Renal cortical epithelial cell (primary cell): ENCODE data around the gene HS6ST1. TPM values are rescaled to one million over a fixed set of nuclear protein-coding genes. Genes with fewer than 3 reads are reported as not detected.

Experiments used
- DNase-seq: peaks from one replicate; pipeline ENCODE4 v3.0.0-alpha.2; 2011; ENCODE audit warnings: low read depth
- total RNA-seq: library from RNA; depleted of rRNA; stranded (reverse); fragments of >200 nt; gene quantifications from 2 replicates; pipeline ENCODE4 v1.2.3, GENCODE V29; 2014

HS6ST1 gene, protein sequence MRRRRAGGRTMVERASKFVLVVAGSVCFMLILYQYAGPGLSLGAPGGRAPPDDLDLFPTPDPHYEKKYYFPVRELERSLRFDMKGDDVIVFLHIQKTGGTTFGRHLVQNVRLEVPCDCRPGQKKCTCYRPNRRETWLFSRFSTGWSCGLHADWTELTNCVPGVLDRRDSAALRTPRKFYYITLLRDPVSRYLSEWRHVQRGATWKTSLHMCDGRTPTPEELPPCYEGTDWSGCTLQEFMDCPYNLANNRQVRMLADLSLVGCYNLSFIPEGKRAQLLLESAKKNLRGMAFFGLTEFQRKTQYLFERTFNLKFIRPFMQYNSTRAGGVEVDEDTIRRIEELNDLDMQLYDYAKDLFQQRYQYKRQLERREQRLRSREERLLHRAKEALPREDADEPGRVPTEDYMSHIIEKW
- 9.2 and 32.4 TPM in 2 replicates for total RNA-seq

DNA sequence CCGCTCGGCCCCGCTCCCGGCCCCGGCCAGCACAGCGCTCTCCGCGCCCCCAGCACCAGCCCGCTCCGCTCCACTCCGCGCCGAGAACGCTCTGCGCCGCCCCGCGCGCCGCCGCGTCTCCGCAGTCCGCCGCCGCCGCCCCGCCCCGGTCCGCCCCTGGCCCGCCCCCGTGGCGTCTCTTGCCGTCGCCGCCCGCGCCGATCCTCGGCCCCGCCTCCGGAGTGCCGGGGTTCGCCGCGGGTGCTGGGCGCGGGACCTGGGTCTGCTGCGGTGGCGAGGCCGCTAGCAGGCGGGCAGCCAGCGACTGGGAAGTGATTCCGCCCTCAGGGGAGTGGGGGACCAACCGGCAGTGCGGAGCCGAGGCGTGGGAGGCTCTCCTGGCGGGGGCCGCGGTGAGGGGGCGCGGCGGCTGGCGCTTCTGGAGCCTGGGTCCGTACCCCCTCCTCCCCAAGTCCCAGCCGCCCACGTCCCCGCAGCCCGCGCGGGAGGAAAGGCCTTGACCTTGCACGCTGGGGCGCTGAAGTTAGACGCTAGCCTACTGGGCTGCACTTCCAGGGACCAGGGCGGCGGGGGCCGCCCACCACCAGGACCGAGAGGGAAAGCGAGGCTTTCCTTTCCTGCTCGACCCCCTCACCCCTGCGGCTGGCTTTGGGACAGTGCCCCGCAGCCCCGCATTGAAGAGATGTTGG, at the start of gene HS6ST1:
Gene HS6ST1, minus strand, starts transcription at position 93 of the 689 bp plus-strand sequence. CDS start 305 bp downstream, outside the sequence.
- no peak for DNase-seq

DNA sequence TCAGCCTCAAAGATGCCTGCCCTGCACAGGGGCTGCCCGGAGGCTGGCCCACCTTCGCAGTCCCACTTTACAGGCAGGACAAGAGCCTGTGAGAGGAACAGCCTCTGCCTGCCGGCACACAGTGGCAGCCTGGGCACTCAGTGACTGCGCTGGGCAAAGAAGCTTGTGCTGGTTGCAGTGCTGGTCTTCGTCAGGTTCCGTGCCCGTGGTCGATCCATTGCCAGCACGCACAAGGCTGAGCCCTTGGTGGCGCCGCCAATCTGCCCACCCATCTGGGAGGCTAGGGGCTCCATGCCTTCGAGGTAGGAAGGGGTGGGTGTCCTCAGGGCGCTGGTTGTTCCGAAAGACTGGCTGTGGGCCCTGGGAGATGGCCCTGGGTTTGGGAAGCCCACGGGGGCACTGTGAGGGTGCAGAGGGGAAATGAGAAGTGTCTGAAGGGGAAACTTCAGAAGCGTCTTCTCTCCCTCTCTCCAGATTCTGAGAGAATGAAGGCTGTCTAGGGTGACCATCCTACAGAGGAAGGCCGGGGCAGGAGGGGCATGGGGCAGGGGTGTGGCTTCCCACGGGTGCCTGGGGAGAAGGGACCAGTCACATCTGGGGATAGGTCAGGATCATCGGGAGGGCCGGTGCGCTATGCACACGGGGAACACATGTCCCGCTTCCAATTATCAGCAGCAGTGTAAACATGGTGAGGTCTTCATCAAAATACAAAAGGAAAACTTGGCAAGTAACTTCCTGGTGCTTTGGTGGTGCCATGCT, 49.1 kb upstream of the HS6ST1 start:
- DNase-seq: no peak

DNA sequence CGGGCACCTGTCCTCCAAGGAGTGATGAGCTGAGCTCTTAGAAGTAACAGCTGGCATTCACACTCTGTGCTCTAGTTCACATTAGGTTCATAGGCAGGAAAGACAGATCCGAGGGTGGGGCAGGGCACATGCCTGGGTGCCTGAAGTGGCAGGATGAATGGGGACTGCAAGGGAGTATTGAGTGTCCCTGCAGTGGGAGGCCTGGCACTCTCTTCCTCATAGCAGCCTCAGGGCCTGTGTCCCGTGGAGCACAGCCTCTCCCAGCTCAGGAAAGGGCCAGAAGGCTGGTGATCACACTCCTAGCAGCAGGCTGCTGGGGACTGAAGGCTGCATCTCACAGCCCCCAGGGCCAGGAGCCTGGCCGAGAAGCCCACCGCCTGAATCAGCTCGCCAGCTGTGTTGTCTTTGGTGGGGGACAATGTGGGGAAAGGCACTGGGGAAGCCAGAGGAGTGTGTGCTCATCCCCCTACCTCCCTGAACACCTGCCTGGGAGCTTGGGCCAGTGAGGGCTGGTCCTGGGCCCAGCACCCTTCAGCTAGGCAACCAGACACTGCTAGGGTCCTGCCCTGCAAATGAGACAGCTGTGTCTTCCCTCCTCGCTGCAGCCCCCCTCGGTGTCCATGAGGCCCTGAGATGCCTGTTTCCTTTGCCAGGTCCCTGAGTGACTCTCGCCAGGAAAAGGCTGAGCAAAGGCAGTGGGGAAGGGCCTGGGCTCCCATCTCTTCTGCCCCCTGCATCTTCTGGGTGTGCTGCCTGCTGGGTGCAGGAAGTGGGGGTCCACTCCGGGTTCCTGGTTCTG, 48.2 kb upstream of the HS6ST1 start:
- DNase-seq: no peak

DNA sequence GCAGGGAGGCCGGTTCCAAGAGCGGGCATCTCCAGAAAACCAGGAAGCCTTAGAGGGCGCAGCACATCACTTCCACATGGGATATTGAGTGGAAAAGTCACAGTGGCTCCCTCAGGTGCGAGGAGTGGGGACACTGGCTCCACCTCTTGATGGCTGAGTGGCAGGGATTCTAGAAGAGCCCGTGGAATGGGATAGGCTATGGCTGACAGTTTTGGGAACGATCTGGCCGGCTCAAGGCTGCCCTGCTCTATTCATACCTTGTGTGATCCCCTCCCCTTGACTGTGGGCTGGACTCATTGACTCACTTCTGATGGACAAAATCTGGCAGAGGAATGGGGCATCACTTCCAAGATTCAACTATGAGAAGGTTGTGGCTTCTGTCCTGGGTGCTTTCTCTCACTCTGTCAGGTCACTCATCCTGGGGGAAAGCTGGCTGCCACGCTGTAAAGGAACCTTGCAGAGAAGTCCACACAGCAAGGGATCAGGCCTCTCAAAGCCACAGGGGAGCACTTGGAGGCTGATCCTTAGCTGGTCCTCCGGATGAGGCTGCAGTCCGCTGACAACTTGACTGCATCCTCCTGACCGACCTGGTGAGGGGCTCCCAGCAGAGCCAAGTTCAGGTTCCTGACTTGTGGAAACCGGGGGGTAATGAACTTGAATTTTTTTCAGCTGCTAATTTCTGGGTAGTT, 46.7 kb upstream of the HS6ST1 start:
- DNase-seq: no peak

DNA sequence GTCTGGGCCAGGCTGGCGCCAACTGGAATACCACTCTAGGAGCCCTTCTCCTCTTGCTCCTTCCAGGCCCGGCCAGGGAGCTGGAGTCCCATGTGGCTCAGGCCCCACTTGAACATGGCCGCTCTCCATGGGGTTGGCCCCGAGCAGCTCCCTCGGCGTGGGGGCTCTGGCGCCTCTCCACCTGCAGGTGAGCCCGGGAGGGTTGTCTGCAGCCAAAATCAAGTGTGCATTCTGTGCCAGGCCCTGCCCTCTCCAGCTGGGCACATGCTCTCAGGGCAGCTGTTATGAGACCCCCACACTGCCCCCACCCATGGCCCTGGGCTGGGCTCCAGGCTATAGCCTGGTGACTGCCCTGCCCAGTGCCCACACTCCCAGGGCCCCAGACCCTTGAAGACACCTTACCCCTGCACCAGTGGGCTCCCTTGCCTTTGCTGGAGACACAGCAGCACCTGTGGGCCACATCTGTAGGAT, 45.8 kb upstream of the HS6ST1 start:
- no peak for DNase-seq

DNA sequence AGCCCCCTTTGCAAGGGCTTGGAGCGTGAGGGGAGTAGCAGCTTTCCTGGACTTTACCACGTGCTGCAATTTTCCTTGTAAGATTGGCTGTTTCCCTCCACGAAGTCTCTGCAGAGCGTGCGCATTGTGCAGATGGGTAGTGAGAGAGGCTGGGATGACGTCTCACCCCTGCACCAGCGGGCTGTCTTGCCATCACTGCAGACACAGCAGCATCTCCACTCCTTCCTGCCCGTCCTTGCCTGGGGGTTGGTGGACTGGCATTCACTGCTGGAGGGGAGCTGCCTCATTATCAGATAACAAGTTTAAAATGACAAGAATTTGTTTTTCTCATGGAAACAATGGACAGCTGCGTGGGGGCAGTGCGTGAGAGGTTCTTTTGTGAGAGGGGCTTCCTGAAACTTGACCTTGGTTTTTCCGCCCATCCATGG, 45.3 kb upstream of the HS6ST1 start:
- DNase-seq: no peak

DNA sequence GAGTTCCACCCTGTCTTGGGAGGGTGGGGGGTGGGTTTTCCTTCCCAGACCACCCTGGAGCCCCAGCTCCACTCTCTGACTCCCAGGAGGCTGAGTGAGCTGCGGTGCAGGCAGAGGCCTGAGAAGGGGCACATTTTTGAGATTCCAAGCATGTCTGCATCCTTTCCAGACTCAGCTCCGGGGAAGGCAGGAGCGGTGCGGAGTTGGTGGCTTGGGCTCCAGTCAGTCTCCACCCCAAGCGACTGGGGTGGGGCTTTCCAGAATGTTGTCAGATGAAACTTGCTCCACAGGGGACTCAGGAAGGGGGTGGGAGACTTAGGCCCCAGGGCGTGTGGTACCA, 44.2 kb upstream of the HS6ST1 start:
- peak; percentile 72 for DNase-seq

DNA sequence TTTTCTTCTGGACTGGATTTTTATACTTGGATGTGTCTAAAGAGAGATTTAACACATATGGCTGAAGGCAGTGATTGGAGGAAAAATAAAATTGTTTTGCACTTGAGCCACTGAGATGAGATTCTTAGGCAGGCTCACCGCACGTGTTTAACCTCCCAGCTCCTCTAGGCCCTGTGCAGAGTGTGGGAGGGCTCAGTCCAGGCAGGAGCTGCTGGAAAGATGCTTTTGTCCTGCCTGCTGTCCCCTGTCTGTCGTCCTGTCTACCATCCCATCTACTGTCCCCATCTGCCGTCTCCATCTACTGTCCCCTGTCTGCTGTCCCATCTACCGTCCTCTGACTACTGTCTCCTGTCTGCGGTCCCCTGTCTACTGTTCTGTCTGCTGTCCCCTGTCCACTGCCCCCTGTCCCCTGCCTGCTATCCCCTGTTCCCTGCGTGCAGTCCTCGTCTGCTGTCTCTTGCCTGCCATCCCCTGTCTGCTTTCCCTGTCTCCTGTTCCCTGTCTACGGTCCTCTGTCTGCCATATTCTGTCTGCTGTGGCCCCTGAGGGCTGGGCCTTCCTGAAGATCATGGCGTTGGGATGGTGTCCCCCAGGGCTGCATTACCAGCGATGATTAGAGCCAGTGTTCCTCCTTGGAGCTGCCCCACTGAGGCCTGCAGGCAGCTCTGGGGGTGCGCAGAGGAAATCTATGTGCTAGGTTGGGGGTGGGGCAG, 43.7 kb upstream of the HS6ST1 start:
- DNase-seq: no peak

DNA sequence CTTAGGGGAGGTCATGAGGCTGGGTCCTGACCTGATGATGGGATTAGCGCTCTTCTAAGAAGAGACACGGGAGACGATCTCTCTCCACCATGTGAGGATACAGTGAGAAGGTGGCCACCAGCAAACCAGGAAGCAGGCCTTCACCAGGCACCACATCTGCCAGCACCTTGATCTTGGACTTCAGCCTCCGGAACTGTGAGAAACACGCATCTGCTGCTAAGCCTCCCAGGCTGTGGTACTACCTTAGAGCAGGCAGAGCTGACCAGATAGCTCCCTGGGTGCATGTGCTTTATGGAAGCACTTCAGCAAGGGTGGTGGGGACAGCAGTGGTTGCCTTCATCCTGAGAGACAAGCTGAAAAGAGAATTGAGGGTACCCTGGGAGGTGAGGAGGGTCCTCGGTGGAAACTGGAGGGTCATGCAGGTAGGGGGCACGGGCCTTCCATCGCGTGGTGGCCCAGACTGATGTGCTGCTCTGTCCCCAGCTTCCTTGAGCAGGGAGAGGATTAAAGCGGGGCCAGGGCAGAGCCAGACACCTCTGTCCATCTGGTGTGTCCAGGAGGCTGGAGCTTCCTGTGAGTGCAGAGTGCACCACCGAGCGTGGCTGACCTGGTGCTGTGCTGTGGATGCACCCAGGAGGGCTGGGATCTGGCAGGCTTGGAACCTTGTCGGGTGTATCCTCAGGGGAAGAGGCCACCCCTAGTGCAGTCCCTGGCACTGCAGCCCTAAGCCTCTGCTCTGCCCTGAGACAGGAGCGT, 42.9 kb upstream of the HS6ST1 start:
- no peak for DNase-seq

DNA sequence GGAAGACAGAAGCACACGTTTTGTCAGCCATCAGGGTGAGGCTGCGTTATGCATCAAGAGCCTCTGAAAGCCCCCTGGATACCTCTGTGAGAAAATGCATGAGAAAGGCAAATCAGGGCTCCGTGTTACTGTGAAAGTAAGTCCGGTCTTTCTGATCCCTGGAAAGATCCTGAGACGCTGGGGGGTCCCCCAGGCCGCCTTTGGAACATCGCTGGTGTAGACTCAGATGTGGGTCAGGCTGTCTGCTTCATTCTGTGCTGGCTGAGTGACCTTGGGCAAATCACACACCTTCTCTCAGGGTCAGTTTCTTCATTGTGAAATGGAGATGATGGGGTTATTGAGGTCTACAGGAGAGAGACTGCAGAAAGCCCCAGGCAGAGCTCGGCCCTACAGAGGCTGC, 42.0 kb upstream of the HS6ST1 start:
- DNase-seq: no peak

DNA sequence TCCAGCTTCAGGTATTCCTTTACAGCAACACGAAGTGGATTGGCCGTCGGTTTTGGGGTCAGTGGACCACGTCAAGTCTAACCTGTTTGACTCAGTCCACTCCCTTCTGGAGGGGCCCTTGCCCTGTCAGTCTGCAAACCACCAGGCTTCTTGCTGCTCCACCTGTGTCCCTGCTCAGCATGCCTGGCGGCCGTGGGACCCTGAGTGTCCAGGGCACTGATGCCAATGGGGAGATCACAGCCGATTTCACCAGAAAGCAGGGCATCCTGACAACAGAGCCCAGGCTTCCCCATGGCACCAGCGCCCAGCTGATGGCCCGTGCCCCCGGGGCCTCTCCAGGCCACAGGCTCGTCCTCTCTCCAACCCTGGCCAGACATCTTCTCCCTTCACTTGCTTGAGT, 41.2 kb upstream of the HS6ST1 start:
- no peak for DNase-seq

DNA sequence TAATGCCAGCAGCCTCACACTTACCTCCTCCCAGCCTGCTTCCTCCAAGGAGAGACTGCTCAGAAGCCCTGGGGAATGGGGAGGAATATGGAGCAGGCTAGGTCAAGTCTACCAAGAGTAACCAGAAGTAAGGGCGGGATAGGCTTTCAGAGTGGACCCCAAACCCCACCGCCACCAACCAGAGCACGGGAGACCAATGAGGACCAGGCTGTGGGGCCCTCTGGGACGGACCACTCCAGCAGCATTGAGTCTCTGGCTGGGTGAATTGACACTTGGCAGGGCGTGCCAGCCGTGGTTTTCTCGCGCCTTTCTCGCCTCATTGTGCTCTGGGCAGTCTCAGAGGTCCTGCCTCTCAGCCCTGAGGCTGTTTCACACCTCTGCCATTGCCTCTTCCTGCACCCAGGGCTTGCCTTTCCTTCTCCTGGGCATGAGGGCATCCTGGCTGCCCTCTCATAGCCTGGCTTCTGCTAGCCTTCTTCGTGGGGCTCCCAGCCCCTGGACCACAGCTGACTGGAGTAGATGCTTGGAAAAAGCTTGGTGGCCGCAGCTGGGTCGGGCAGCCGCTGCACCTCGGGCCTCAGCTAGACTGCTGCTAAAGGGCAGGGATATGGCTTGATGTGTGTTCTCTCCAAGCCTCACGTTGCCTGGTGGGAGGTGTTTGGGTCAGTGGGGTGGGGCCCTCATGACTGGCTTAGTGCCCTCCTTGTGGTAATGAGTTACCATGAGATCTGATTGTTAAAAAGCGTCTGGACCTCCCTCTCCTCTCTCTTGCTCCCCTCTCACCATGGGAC, 40.5 kb upstream of the HS6ST1 start:
- DNase-seq: no peak

DNA sequence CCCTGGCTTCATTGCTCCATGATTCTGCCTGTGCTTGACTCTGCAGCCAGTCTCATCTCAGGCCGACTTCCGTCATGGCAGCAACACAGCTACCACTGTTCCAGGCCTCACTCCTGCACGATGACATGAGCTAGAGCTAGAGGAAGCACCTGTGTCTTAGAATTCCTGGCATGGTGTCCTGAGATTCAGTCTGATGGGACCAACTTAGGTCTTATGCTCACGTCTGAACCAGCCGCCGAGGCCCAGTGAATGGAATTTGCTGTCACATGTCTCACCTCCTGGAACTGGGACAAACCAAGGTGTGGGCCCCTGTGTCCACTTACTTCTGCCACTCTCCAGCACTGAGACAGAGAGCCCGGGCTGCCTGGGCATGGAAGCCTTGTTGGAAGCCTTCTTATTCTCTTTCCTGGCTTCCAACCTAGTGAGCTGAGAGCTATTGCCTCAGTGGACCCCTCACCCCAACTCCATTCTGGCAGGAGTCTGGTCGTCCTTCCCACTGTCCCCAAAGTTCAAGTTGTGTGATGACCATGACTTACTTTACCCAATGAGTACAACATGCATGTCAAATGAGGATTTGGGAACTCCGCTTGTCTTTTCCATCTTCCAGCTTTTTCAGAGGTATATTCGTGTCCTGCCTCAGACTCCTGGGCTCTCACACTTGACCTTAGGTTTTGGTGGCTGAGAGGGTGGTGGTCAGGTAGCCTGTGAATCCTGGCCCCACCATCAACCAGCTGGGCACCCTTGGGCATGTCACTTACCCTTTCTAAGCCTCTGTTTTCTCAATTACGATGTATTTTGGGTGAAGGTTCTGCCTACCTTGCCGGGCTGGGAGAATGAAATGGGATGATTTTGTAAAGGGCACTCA, 39.1 kb upstream of the HS6ST1 start:
- no peak for DNase-seq

DNA sequence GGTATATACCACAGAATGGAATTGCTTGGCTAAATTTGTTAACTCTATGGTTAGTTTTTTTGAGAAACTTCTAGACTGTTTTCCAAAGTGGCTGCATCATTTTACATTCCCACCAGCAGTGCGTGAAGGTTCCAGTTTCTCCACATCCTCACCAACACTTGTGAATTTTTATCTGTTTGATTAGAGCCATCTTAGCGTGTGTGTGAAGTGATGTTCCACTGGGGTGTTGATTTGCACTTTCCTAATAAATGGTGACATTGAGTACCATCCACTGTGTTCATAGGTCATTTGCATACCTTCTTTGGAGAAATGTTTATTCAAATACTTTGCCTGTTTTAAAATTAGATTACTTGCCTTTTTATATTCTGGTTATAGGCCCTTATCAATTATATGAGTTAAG, 37.5 kb upstream of the HS6ST1 start:
- DNase-seq: no peak

DNA sequence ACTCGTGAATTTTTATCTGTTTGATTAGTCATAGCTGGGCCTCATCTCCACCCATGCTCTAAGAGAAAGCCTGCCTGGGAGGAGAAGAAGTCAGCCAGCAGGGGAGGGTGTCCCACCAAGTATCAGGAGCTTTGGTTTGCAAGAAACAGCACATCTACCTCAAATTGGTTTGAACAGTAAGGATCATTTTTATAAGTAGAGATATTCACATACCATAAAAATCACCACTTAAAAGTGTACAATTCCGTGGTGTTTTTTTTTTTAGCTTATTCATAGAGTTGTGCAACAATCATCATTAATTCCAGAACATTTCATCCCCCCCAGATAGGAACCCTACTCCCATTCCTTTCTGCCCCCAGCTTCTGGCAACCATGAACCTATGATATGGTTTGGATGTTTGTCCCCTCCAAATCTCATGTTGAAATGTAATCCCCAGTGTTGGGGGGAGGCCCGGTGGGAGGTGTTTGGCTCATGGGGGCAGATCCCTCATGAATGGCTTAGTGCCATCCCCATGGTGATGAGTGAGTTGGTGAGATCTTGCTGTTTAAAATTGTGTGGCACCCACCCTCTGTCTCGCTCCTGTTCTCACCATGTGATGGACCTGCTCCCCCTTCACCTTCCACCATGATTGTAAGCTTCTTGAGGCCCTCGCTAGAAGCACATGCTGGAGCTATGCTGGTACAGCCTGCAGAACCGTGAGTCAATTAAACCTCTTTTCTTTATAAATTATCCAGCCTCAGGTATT, 36.2 kb upstream of the HS6ST1 start:
- no peak for DNase-seq

DNA sequence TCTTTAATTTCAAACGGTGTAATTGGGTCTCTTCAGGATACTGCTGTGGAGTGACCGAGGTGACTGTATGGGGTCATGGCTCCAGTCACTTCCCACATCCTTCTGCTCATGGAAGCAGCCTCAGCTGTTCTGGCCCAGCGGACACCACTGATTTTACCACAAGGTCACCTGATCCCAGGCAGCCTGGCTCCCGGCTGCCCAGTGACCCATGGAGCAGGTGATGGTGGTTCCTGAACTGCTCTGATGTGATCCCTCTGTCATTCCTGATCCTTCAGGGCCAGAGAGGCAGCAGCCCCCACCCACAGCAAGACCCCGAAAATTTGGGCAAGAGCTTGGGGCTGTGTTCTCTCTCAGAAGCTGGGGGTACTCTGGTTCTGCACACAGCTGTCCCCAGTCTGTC, 35.5 kb upstream of the HS6ST1 start:
- peak; percentile 25 for DNase-seq

DNA sequence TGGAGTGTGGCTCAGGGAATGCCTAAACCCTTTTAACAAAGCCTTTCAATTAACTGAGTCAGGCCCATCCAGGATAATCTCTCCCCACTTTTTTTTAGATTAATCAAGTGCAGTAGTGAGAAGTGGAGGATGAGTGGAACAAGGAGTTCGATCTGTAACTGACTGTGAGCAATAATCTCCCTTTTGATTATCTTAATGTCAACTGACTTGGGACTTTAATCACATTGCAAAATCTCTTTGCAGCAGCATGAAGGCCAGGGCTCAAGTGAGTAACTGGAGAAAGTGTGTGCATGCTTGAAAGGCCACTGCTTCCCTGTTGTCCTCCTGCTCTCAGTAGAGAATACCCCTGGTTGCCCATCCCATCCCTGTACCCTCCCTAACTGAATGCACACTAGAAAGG, 32.1 kb upstream of the HS6ST1 start:
- DNase-seq: no peak
